ENCODE results near the gene PCNX1. TPM values are rescaled to one million over a fixed set of nuclear protein-coding genes. Genes with fewer than 3 reads are reported as not detected.

The PCNX1 gene
- total RNA-seq (2022; extraction: Qiagen RNA extraction), result 12.4 to 18.3 TPM (median 16.9 TPM) in 5 replicates

GRCh38 chr14:70907176-70907995, at the start of gene PCNX1:
TSS of gene PCNX1 (plus strand) at chr14:70907459. CDS start at chr14:70907851, 392 bp downstream.

Other genes starting within 250 kb of the PCNX1 start
- 5.2 to 6.1 TPM (median 5.6 TPM) in 5 replicates for gene MAP3K9, start 97.9 kb upstream of the PCNX1 start, total RNA-seq (2022; extraction: Qiagen RNA extraction)

Measured in A549 treated with AZD2906 at 1 μM for 4 hours (cell line).